Endothelial cell of umbilical vein (primary cell): ENCODE measurements around the gene CAMP.

ENCODE experiments used
- CTCF ChIP-seq, 2 donors: IDR thresholded peaks; 1 replicate in 1 of 2; 2 replicates in 1 of 2; pipeline ENCODE4 v1.5.1; 2011; ENCODE audit warnings: low read length in 2 of 2, mild to moderate bottlenecking in 2 of 2, moderate library complexity in 2 of 2, control low read depth in 1 of 2, inconsistent platforms in 1 of 2, low read depth in 1 of 2; ENCODE audit not compliant: insufficient read depth in 1 of 2; ENCODE audit errors: extremely low read depth in 1 of 2
- EZH2 ChIP-seq: IDR thresholded peaks from 2 replicates; pipeline ENCODE4 v1.6.1; 2012; ENCODE audit warnings: borderline replicate concordance, low read depth, mild to moderate bottlenecking, moderate library complexity, low read length, inconsistent platforms; ENCODE audit not compliant: severe bottlenecking
- FOS ChIP-seq: IDR thresholded peaks from 2 replicates; pipeline ENCODE4 v1.6.1; 2011; ENCODE audit warnings: mild to moderate bottlenecking, low read length, moderate library complexity, borderline replicate concordance; ENCODE audit not compliant: insufficient read depth
- JUN ChIP-seq: IDR thresholded peaks from 2 replicates; pipeline ENCODE4 v1.6.1; 2011; ENCODE audit warnings: borderline replicate concordance, low read depth; ENCODE audit not compliant: insufficient read length, insufficient read depth
- MYC ChIP-seq: IDR thresholded peaks from one replicate; pipeline ENCODE4 v1.6.1; 2011; ENCODE audit warnings: mild to moderate bottlenecking, low read depth, low read length
- POLR2A ChIP-seq: IDR thresholded peaks from 2 replicates; pipeline ENCODE4 v1.6.1; 2012; ENCODE audit warnings: low read depth, mild to moderate bottlenecking, control low read depth, low read length
- POLR2AphosphoS5 ChIP-seq: IDR thresholded peaks from 2 replicates; pipeline ENCODE4 v1.6.1; 2012; ENCODE audit warnings: low read depth, mild to moderate bottlenecking, control low read depth, low read length, moderate library complexity; ENCODE audit not compliant: insufficient read depth

DNA sequence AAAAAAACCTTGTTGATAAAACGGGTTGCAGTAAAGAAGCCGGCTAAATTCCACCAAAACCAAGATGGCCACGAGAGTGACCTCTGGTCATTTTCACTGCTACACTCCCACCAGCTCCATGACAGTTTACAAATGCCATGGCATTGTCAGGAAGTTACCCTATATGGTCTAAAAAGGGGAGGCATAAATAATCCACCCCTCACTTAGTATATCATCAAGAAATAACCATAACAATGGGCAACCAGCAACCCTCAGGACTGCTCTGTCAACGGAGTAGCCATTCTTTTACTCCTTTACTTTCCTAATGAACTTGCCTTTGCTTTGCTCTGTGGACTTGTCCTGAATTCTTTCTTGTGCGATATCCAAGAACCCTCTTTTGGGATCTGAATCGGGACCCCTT is 20.7 kb upstream of the CAMP start:
- TF ChIP-seq CTCF (IDR thresholded peaks at IDR 0.05; ENCODE audit: extremely low read depth in 1 of 2, insufficient read depth in 1 of 2, low read depth in 1 of 2, low read length in 2 of 2): no peak
- no peak for TF ChIP-seq EZH2
- TF ChIP-seq MYC: no peak
- TF ChIP-seq POLR2A: no peak
- TF ChIP-seq FOS: no peak
- no peak for TF ChIP-seq POLR2AphosphoS5
- no peak for TF ChIP-seq JUN
